H1 (cell line): Measurements from ENCODE around the gene CCDC178. TPM values are rescaled to one million over a fixed set of nuclear protein-coding genes. Genes with fewer than 3 reads are reported as not detected.

Experiments
- CTCF ChIA-PET: fragments of 300-600 bp; sonication (Branson Sonifier 250); formaldehyde crosslinking; loops from one replicate; lab custom pipeline; 2021; ENCODE audit not compliant: partially characterized antibody; lab: Charles Lee
- POLR2A ChIA-PET: fragments of 300-600 bp; sonication (Branson Sonifier 250); formaldehyde crosslinking; loops from one replicate; lab custom pipeline; 2021; ENCODE audit warnings: inconsistent platforms; ENCODE audit not compliant: partially characterized antibody; lab: Charles Lee
- DNase-seq, 2 experiments: peaks; one replicate each; pipeline versions ENCODE4 v3.0.0 to v3.0.0-alpha.2; 2010 to 2022; ENCODE audit warnings: low spot score in 2 of 2, low read depth in 1 of 2, mixed read lengths in 1 of 2
- FAIRE-seq: peaks from 2 replicates; lab custom pipeline; 2011; peaks lifted over from hg19 to GRCh38; lab: Jason Lieb, UNC
- H2AFZ ChIP-seq: 2 replicates; pipeline ENCODE4 v1.8.1; 2012; ENCODE audit warnings: low read length, inconsistent platforms
- H2AK5ac ChIP-seq: 2 replicates; pipeline ENCODE4 v1.6.1; 2013; ENCODE audit warnings: low read depth, low read length
- H2BK120ac ChIP-seq: replicated peaks from 2 replicates; pipeline ENCODE3; 2013; ENCODE audit warnings: low read depth, low read length, inconsistent platforms
- H2BK12ac ChIP-seq: 2 replicates; pipeline ENCODE4 v1.6.1; 2013; ENCODE audit warnings: low read depth, low read length
- H2BK15ac ChIP-seq: 2 replicates; pipeline ENCODE4 v1.6.1; 2013; ENCODE audit warnings: low read length
- H2BK20ac ChIP-seq: 2 replicates; pipeline ENCODE4 v1.6.1; 2013; ENCODE audit warnings: low read length
- H2BK5ac ChIP-seq: 2 replicates; pipeline ENCODE4 v1.6.1; 2013; ENCODE audit warnings: low read depth, low read length
- H3K14ac ChIP-seq: 2 replicates; pipeline ENCODE4 v1.6.1; 2013; ENCODE audit warnings: inconsistent platforms; ENCODE audit not compliant: insufficient read length
- H3K18ac ChIP-seq: 2 replicates; pipeline ENCODE4 v1.6.1; 2013; ENCODE audit warnings: low read length; ENCODE audit errors: extremely low read depth
- H3K23ac ChIP-seq: 2 replicates; pipeline ENCODE4 v1.6.1; 2013; ENCODE audit warnings: inconsistent platforms; ENCODE audit not compliant: insufficient read length
- H3K23me2 ChIP-seq: 2 replicates; pipeline ENCODE4 v1.6.1; 2013; ENCODE audit warnings: low read depth, low read length
- H3K27ac ChIP-seq: 2 replicates; pipeline ENCODE4 v1.6.1; 2011; ENCODE audit warnings: low read depth, low read length, inconsistent platforms
- H3K27me3 ChIP-seq, 4 experiments: replicated peaks in 1 of 4; 1 replicate in 1 of 4; 2 replicates in 3 of 4; pipeline versions ENCODE4 v1.6.1 to v1.8.1; 2011 to 2013; ENCODE audit warnings: low read length in 3 of 4, mild to moderate bottlenecking in 3 of 4, inconsistent platforms in 2 of 4, mixed read lengths in 2 of 4, moderate library complexity in 1 of 4; ENCODE audit not compliant: control insufficient read depth in 3 of 4, insufficient read depth in 3 of 4; ENCODE audit errors: extremely low read depth in 1 of 4
- H3K36me3 ChIP-seq, 4 experiments: 2 replicates each; pipeline versions ENCODE4 v1.6.1 to v1.8.1; 2011 to 2013; ENCODE audit warnings: mild to moderate bottlenecking in 4 of 4, low read length in 3 of 4, moderate library complexity in 2 of 4, control low read depth in 1 of 4, inconsistent platforms in 1 of 4; ENCODE audit not compliant: insufficient read depth in 4 of 4, control insufficient read depth in 2 of 4
- H3K4ac ChIP-seq: replicated peaks from 2 replicates; pipeline ENCODE3; 2013; ENCODE audit warnings: low read length, low read depth, mixed read lengths, inconsistent platforms; ENCODE audit not compliant: insufficient read length
- H3K4me1 ChIP-seq, 4 experiments: replicated peaks in 1 of 4; 1 replicate in 1 of 4; 2 replicates in 3 of 4; pipeline versions ENCODE4 v1.6.1 to v1.8.1; 2011 to 2013; ENCODE audit warnings: low read length in 3 of 4, inconsistent platforms in 2 of 4, mixed read lengths in 1 of 4; ENCODE audit not compliant: insufficient read depth in 4 of 4, control insufficient read depth in 3 of 4
- H3K4me2 ChIP-seq, 2 experiments: 2 replicates each; pipeline versions ENCODE4 v1.6.1 to v1.8.1; 2011 to 2013; ENCODE audit warnings: low read depth in 2 of 2, low read length in 2 of 2, control low read depth in 1 of 2, inconsistent platforms in 1 of 2, mild to moderate bottlenecking in 1 of 2; ENCODE audit not compliant: insufficient read depth in 1 of 2
- H3K4me3 ChIP-seq, 4 experiments: fragments of 200-600, 300-600 bp in 1 of 4; sonication (generic), shearing (Covaris generic), sonication (Bioruptor Twin) in 1 of 4; 2 replicates each; pipeline versions ENCODE4 v1.5.1 to v1.8.1; 2011 to 2016; ENCODE audit warnings: low read length in 4 of 4, low read depth in 3 of 4, control low read depth in 2 of 4, inconsistent platforms in 2 of 4, mild to moderate bottlenecking in 2 of 4, mixed read lengths in 1 of 4, moderate library complexity in 1 of 4; ENCODE audit not compliant: insufficient read depth in 2 of 4; ENCODE audit errors: extremely low read depth in 1 of 4
- H3K56ac ChIP-seq: replicated peaks from 2 replicates; pipeline ENCODE3; 2013; ENCODE audit warnings: low read depth, mild to moderate bottlenecking, mixed read lengths, low read length, inconsistent platforms; ENCODE audit not compliant: insufficient read length
- H3K79me1 ChIP-seq: 2 replicates; pipeline ENCODE4 v1.6.1; 2013; ENCODE audit warnings: low read depth, low read length, control low read depth
- H3K79me2 ChIP-seq, 2 experiments: 2 replicates each; pipeline versions ENCODE4 v1.6.1 to v1.8.1; 2012 to 2013; ENCODE audit warnings: low read length in 2 of 2, mild to moderate bottlenecking in 2 of 2, inconsistent platforms in 1 of 2; ENCODE audit not compliant: insufficient read depth in 2 of 2, control insufficient read depth in 1 of 2
- H3K9ac ChIP-seq, 4 experiments: replicated peaks in 1 of 4; 1 replicate in 1 of 4; 2 replicates in 3 of 4; pipeline versions ENCODE4 v1.6.1 to v1.8.1; 2011 to 2013; ENCODE audit warnings: low read depth in 3 of 4, low read length in 3 of 4, control low read depth in 2 of 4, mild to moderate bottlenecking in 2 of 4, moderate library complexity in 2 of 4, inconsistent platforms in 1 of 4; ENCODE audit errors: extremely low read depth in 1 of 4
- H3K9me3 ChIP-seq, 2 experiments: 2 replicates each; pipeline versions ENCODE4 v1.6.1 to v1.8.1; 2012 to 2013; ENCODE audit warnings: mild to moderate bottlenecking in 2 of 2, moderate library complexity in 2 of 2, control low read depth in 1 of 2, inconsistent platforms in 1 of 2, low read depth in 1 of 2, low read length in 1 of 2, mixed read lengths in 1 of 2; ENCODE audit not compliant: insufficient read depth in 2 of 2
- H4K20me1 ChIP-seq, 2 experiments: replicated peaks in 1 of 2; 2 replicates each; pipeline versions ENCODE3 to v1.8.1; 2011 to 2013; ENCODE audit warnings: inconsistent platforms in 2 of 2, low read length in 2 of 2, mild to moderate bottlenecking in 1 of 2; ENCODE audit not compliant: insufficient read depth in 2 of 2, control insufficient read depth in 1 of 2
- H4K5ac ChIP-seq: 2 replicates; pipeline ENCODE4 v1.6.1; 2013; ENCODE audit warnings: low read length, low read depth, mixed read lengths, inconsistent platforms; ENCODE audit not compliant: insufficient read length
- H4K8ac ChIP-seq: 2 replicates; pipeline ENCODE4 v1.8.0; 2013; ENCODE audit warnings: mild to moderate bottlenecking, moderate library complexity, low read length, inconsistent platforms; ENCODE audit not compliant: insufficient read depth; ENCODE audit errors: extremely low read depth
- H4K91ac ChIP-seq: replicated peaks from 2 replicates; pipeline ENCODE3; 2013; ENCODE audit warnings: low read length, mixed read lengths, inconsistent platforms; ENCODE audit not compliant: insufficient read length
- WGBS, 2 experiments: shearing (Covaris generic) in 1 of 2; methylation state at CpG; one replicate each; pipeline versions ENCODE4 v1.1.6 to v1.1.7; 2013 to 2015; ENCODE audit warnings: low lambda C conversion rate in 2 of 2, mixed read lengths in 2 of 2, inconsistent platforms in 1 of 2, low coverage in 1 of 2, missing lambda C conversion rate in 1 of 2; ENCODE audit not compliant: insufficient replicate concordance in 2 of 2, insufficient coverage in 1 of 2, insufficient read length in 1 of 2; ENCODE audit errors: extremely low coverage in 1 of 2, missing lambda C conversion rate in 1 of 2; 5-methylcytosine and 5-hydroxymethylcytosine counted together
- polyA plus RNA-seq, 7 experiments: library from polyadenylated mRNA; depleted of rRNA in 3 of 7; stranded (reverse) in 5 of 7; unstranded in 2 of 7; fragments of >200 nt in 5 of 7; fragments of 200-250 nt in 2 of 7; gene quantifications; 1 replicate in 5 of 7; 2 replicates in 1 of 7; 4 replicates in 1 of 7; pipeline versions ENCODE4 v1.2.1 to v1.2.3, GENCODE V29; 2011 to 2013; ENCODE audit warnings: missing spikeins in 2 of 7, mixed read lengths in 2 of 7
- total RNA-seq: library from RNA; stranded (reverse); fragmentation: NEBNext Ultra II Directional; extraction: Animal tissue kit (Norgen Biotek cat#: 25700); gene quantifications from 2 replicates; pipeline ENCODE4 v1.2.1, GENCODE V29; 2021

The CCDC178 gene
- total and polyA plus RNA-seq, 2 of the 8 experiments (the other 6 are each of a cell fraction or from before 2014, with no cell fraction given) = not detected

DNA sequence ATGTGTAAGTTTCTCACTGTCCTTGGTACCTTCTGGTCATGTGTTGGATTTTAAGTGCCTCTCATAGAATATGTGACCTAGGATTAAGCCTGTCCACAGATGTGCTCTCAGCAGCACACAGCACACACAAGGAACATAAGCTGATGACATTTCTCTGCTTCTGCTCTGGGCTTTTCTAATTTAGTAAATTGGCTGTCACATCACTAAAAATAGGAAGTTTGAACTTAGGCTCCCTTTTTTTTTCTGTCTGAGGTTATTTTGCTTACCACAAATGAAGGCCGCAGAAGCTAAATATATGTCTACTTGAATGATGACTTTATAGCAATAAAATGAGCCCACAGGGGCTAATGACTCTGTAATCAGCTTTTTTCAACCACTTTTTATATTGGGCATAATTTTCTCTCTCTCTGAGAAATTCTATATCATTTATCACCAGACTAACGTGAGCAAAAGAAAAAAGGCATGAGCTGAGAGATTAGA lies 517.5 kb downstream of the CCDC178 start:
- Histone ChIP-seq H4K91ac (no peak overlapping the region), H3K9ac (no peak overlapping the region), H3K79me1 (no peaks in the 10 kb centered on the region), H2BK12ac (no peak overlapping the region), H3K4ac (no peak overlapping the region), H2AK5ac (no peak overlapping the region), H3K27ac (no peak overlapping the region), H2BK120ac (no peak overlapping the region), H2BK15ac (no peak overlapping the region), H3K14ac (no peak overlapping the region), H3K4me1 (no peaks in the 10 kb centered on the region), H4K8ac (no peak overlapping the region), H4K20me1 (no peaks in the 10 kb centered on the region), H3K79me2 (no peaks in the 10 kb centered on the region), H3K23me2 (no peaks in the 10 kb centered on the region; the same call in 1 of the 2 replicates), H2BK5ac (no peak overlapping the region), H3K18ac (no peak overlapping the region), H3K36me3 (no peaks in the 10 kb centered on the region), H3K9me3 (no peaks in the 10 kb centered on the region), H3K23ac (no peak overlapping the region), H3K27me3 (no peaks in the 10 kb centered on the region), H3K56ac (no peak overlapping the region), H3K4me2 (no peak overlapping the region), H4K5ac (no peak overlapping the region), H2AFZ (no peak overlapping the region), H3K4me3 (no peak overlapping the region), H2BK20ac (no peak overlapping the region)
- WGBS, 2 experiments = 91% methylated on average over 2 of the region's 2 CpGs; no CpG with 5 or more reads in 1 of the 2 experiments
- FAIRE-seq (no peak), DNase-seq (no peak)
- ChIA-PET CTCF (interaction anchor here (0.5 to 2.0 kb wide), 10 partner anchors 12 to 493 kb away, joined by 3 to 6 read pairs (median 4); no protein-coding TSS in a partner anchor), POLR2A (no interaction called here)
